SU-DHL-6 (cell line): ENCODE measurements around the gene CAPZA1.
A peak's percentile ranks its signal among the peaks of the same experiment; 100 is the strongest.

ENCODE experiments used
- H2AFZ ChIP-seq: fragments of 200-600 bp; sonication (generic); 2 replicates; pipeline ENCODE4 v1.6.1; 2014; ENCODE audit warnings: low read depth, mild to moderate bottlenecking, moderate library complexity, mixed read lengths, antibody characterized with exemption, low read length; ENCODE audit not compliant: severe bottlenecking
- H3F3A ChIP-seq: fragments of 200-600 bp; shearing (Covaris generic); 2 replicates; pipeline ENCODE4 v1.6.0; 2016; ENCODE audit warnings: antibody characterized with exemption, mild to moderate bottlenecking; ENCODE audit not compliant: insufficient read depth
- H3K27ac ChIP-seq: fragments of 200-600 bp; sonication (generic); 2 replicates; pipeline ENCODE4 v1.5.1; 2016; ENCODE audit warnings: low read depth, mild to moderate bottlenecking, low read length, moderate library complexity, mixed read lengths
- H3K27me3 ChIP-seq: fragments of 200-600 bp; sonication (generic), shearing (Covaris generic); 2 replicates; pipeline ENCODE4 v1.6.0; 2014; ENCODE audit warnings: mild to moderate bottlenecking, low read length
- H3K36me3 ChIP-seq: fragments of 200-600 bp; sonication (generic); 2 replicates; pipeline ENCODE4 v1.6.1; 2014; ENCODE audit warnings: mild to moderate bottlenecking, low read length, mixed read lengths
- H3K4me2 ChIP-seq: fragments of 300-600, 200-600 bp; shearing (Covaris generic), sonication (generic); 2 replicates; pipeline ENCODE4 v1.6.0; 2014; ENCODE audit warnings: low read length, low read depth, mild to moderate bottlenecking; ENCODE audit not compliant: poor library complexity, severe bottlenecking
- H3K4me3 ChIP-seq: fragments of 200-600 bp; sonication (generic); 2 replicates; pipeline ENCODE4 v1.5.1; 2014; ENCODE audit warnings: antibody characterized with exemption, low read length, mild to moderate bottlenecking, mixed read lengths; ENCODE audit not compliant: insufficient read depth, poor library complexity, severe bottlenecking
- H3K79me2 ChIP-seq: fragments of 200-600 bp; sonication (generic); 2 replicates; pipeline ENCODE4 v1.6.1; 2014; ENCODE audit warnings: mild to moderate bottlenecking, low read length, moderate library complexity; ENCODE audit not compliant: insufficient read depth
- H3K9ac ChIP-seq: fragments of 200-600 bp; sonication (generic); 2 replicates; pipeline ENCODE4 v1.7.0; 2014; ENCODE audit warnings: mild to moderate bottlenecking, low read length
- H3K9me2 ChIP-seq: fragments of 200-600 bp; sonication (generic); replicated peaks from 2 replicates; pipeline ENCODE4 v1.6.1; 2014; ENCODE audit warnings: low read length; ENCODE audit not compliant: insufficient read depth
- H3K9me3 ChIP-seq: fragments of 200-600 bp; sonication (generic); 2 replicates; pipeline ENCODE4 v1.6.1; 2014; ENCODE audit warnings: low read length, mixed read lengths; ENCODE audit not compliant: insufficient read depth
- H4K20me1 ChIP-seq: fragments of 200-600 bp; sonication (generic); 2 replicates; pipeline ENCODE4 v1.6.1; 2014; ENCODE audit warnings: low read depth, mild to moderate bottlenecking, antibody characterized with exemption, low read length, moderate library complexity, mixed read lengths
- EZH2phosphoT487 ChIP-seq: fragments of 200-600 bp; sonication (generic), shearing (Covaris generic); conservative IDR thresholded peaks from 2 replicates; pipeline ENCODE4 v1.6.1; 2018; ENCODE audit warnings: mild to moderate bottlenecking, antibody characterized with exemption, low read length, moderate library complexity, mixed read lengths
- TF ChIP-seq, protein P1 (sequence below): fragments of 200-600 bp; sonication (generic); IDR thresholded peaks from one replicate; pipeline ENCODE4 v1.5.1; 2017; ENCODE audit warnings: antibody characterized with exemption, mild to moderate bottlenecking, low read length, moderate library complexity; ENCODE audit not compliant: insufficient read depth, poor library complexity, severe bottlenecking

CAPZA1 gene

GRCh38 chr1:112634367-112634766 is 14.7 kb downstream of the CAPZA1 start:
- Histone ChIP-seq H3K4me3 (no peak overlapping the region), H3K27ac (no peak overlapping the region), H3K9me3 (no peaks in the 10 kb centered on the region), H2AFZ (no peak overlapping the region), H3K9ac (no peak overlapping the region), H3K9me2 (no peaks in the 10 kb centered on the region), H3K79me2 (peaks cover 100% of the 10 kb centered on the region), H3F3A (peaks cover 15% of the 10 kb centered on the region; the same call in 1 of the 2 replicates), H3K4me2 (peak overlapping the region; percentile 23), H4K20me1 (peaks cover 70% of the 10 kb centered on the region), H3K36me3 (peaks cover 21% of the 10 kb centered on the region; the same call in 1 of the 2 replicates), H3K27me3 (no peaks in the 10 kb centered on the region)
- no peak for TF ChIP-seq EZH2phosphoT487
- TF ChIP-seq, protein P1, sequence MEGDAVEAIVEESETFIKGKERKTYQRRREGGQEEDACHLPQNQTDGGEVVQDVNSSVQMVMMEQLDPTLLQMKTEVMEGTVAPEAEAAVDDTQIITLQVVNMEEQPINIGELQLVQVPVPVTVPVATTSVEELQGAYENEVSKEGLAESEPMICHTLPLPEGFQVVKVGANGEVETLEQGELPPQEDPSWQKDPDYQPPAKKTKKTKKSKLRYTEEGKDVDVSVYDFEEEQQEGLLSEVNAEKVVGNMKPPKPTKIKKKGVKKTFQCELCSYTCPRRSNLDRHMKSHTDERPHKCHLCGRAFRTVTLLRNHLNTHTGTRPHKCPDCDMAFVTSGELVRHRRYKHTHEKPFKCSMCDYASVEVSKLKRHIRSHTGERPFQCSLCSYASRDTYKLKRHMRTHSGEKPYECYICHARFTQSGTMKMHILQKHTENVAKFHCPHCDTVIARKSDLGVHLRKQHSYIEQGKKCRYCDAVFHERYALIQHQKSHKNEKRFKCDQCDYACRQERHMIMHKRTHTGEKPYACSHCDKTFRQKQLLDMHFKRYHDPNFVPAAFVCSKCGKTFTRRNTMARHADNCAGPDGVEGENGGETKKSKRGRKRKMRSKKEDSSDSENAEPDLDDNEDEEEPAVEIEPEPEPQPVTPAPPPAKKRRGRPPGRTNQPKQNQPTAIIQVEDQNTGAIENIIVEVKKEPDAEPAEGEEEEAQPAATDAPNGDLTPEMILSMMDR = no peak

DNA sequence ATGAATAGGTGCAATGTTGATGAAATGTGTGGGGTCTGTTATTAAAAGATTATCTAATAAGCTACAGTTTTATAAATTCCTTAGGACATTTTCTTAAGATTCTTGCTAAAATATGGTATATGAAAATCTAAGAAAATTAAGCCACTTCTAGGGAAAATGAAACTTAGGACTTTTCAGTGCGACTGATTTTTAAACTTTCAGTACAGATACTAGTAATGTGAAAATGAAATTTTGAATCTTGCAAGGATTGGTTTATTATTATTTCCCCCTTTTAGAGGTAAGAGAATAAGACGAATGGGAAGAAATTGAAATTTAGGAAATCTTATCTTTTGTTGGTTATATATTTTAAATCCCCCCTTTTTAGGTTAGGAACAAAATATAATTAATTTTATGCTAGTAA is 16.4 kb downstream of the CAPZA1 start:
- H3K9me3 ChIP-seq = no peaks in the 10 kb centered on the region
- H3K27ac ChIP-seq = no peak overlapping the region
- H2AFZ ChIP-seq = no peak overlapping the region
- peaks cover 20% of the 10 kb centered on the region; the same call in 1 of the 2 replicates for H3K36me3 ChIP-seq
- H3K27me3 ChIP-seq = no peaks in the 10 kb centered on the region
- no peak overlapping the region for H3K4me2 ChIP-seq
- H4K20me1 ChIP-seq = peaks cover 65% of the 10 kb centered on the region
- TF ChIP-seq, protein P1 = no peak
- TF ChIP-seq EZH2phosphoT487 = no peak
- H3K4me3 ChIP-seq = no peak overlapping the region
- H3K79me2 ChIP-seq = peaks cover 87% of the 10 kb centered on the region
- peaks cover 15% of the 10 kb centered on the region; the same call in 1 of the 2 replicates for H3F3A ChIP-seq
- no peaks in the 10 kb centered on the region for H3K9me2 ChIP-seq
- H3K9ac ChIP-seq = no peak overlapping the region

- H3F3A ChIP-seq = peaks cover 15% of the 10 kb centered on the region; the same call in 1 of the 2 replicates
- TF ChIP-seq, protein P1 = no peak
- TF ChIP-seq EZH2phosphoT487 = no peak
- H3K9me3 ChIP-seq = no peaks in the 10 kb centered on the region
- H3K4me2 ChIP-seq = peak overlapping the region; percentile 1
- no peaks in the 10 kb centered on the region for H3K27me3 ChIP-seq
- H3K36me3 ChIP-seq = peaks cover 13% of the 10 kb centered on the region; the same call in 1 of the 2 replicates
- H3K79me2 ChIP-seq = peaks cover 86% of the 10 kb centered on the region
- peaks cover 58% of the 10 kb centered on the region for H4K20me1 ChIP-seq
- no peaks in the 10 kb centered on the region for H3K9me2 ChIP-seq
- H2AFZ ChIP-seq = no peak overlapping the region
- H3K9ac ChIP-seq = no peak overlapping the region
- no peak overlapping the region for H3K4me3 ChIP-seq
- H3K27ac ChIP-seq = 0 out of 2 replicates have a peak overlapping the region, but pooled peaks have one; percentile 16
Measured at GRCh38 chr1:112636597-112637253, 17.1 kb downstream of the CAPZA1 start.
